SU-DHL-6 (cell line): ENCODE data around the gene STK39.

ENCODE experiments used
- H2AFZ ChIP-seq: fragments of 200-600 bp; sonication (generic); 2 replicates; pipeline ENCODE4 v1.6.1; 2014; ENCODE audit warnings: low read depth, mild to moderate bottlenecking, moderate library complexity, mixed read lengths, antibody characterized with exemption, low read length; ENCODE audit not compliant: severe bottlenecking
- H3F3A ChIP-seq: fragments of 200-600 bp; shearing (Covaris generic); 2 replicates; pipeline ENCODE4 v1.6.0; 2016; ENCODE audit warnings: antibody characterized with exemption, mild to moderate bottlenecking; ENCODE audit not compliant: insufficient read depth
- H3K27ac ChIP-seq: fragments of 200-600 bp; sonication (generic); 2 replicates; pipeline ENCODE4 v1.5.1; 2016; ENCODE audit warnings: low read depth, mild to moderate bottlenecking, low read length, moderate library complexity, mixed read lengths
- H3K27me3 ChIP-seq: fragments of 200-600 bp; sonication (generic), shearing (Covaris generic); 2 replicates; pipeline ENCODE4 v1.6.0; 2014; ENCODE audit warnings: mild to moderate bottlenecking, low read length
- H3K36me3 ChIP-seq: fragments of 200-600 bp; sonication (generic); 2 replicates; pipeline ENCODE4 v1.6.1; 2014; ENCODE audit warnings: mild to moderate bottlenecking, low read length, mixed read lengths
- H3K4me2 ChIP-seq: fragments of 300-600, 200-600 bp; shearing (Covaris generic), sonication (generic); 2 replicates; pipeline ENCODE4 v1.6.0; 2014; ENCODE audit warnings: low read length, low read depth, mild to moderate bottlenecking; ENCODE audit not compliant: poor library complexity, severe bottlenecking
- H3K4me3 ChIP-seq: fragments of 200-600 bp; sonication (generic); 2 replicates; pipeline ENCODE4 v1.5.1; 2014; ENCODE audit warnings: antibody characterized with exemption, low read length, mild to moderate bottlenecking, mixed read lengths; ENCODE audit not compliant: insufficient read depth, poor library complexity, severe bottlenecking
- H3K79me2 ChIP-seq: fragments of 200-600 bp; sonication (generic); 2 replicates; pipeline ENCODE4 v1.6.1; 2014; ENCODE audit warnings: mild to moderate bottlenecking, low read length, moderate library complexity; ENCODE audit not compliant: insufficient read depth
- H3K9ac ChIP-seq: fragments of 200-600 bp; sonication (generic); 2 replicates; pipeline ENCODE4 v1.7.0; 2014; ENCODE audit warnings: mild to moderate bottlenecking, low read length
- H3K9me2 ChIP-seq: fragments of 200-600 bp; sonication (generic); replicated peaks from 2 replicates; pipeline ENCODE4 v1.6.1; 2014; ENCODE audit warnings: low read length; ENCODE audit not compliant: insufficient read depth
- H3K9me3 ChIP-seq: fragments of 200-600 bp; sonication (generic); 2 replicates; pipeline ENCODE4 v1.6.1; 2014; ENCODE audit warnings: low read length, mixed read lengths; ENCODE audit not compliant: insufficient read depth
- H4K20me1 ChIP-seq: fragments of 200-600 bp; sonication (generic); 2 replicates; pipeline ENCODE4 v1.6.1; 2014; ENCODE audit warnings: low read depth, mild to moderate bottlenecking, antibody characterized with exemption, low read length, moderate library complexity, mixed read lengths
- CTCF ChIP-seq: fragments of 200-600 bp; sonication (generic); IDR thresholded peaks from one replicate; pipeline ENCODE4 v1.5.1; 2017; ENCODE audit warnings: antibody characterized with exemption, mild to moderate bottlenecking, low read length, moderate library complexity; ENCODE audit not compliant: insufficient read depth, poor library complexity, severe bottlenecking
- EZH2phosphoT487 ChIP-seq: fragments of 200-600 bp; sonication (generic), shearing (Covaris generic); conservative IDR thresholded peaks from 2 replicates; pipeline ENCODE4 v1.6.1; 2018; ENCODE audit warnings: mild to moderate bottlenecking, antibody characterized with exemption, low read length, moderate library complexity, mixed read lengths

Gene STK39

GRCh38 chr2:167964650-167965413 lies 282.6 kb downstream of the STK39 start:
- Histone ChIP-seq H3K9ac (no peak overlapping the region), H2AFZ (no peak overlapping the region), H3K79me2 (no peaks in the 10 kb centered on the region), H4K20me1 (no peaks in the 10 kb centered on the region), H3K27me3 (no peaks in the 10 kb centered on the region), H3F3A (no peaks in the 10 kb centered on the region), H3K36me3 (no peaks in the 10 kb centered on the region), H3K27ac (no peak overlapping the region), H3K9me2 (no peaks in the 10 kb centered on the region), H3K4me2 (no peak overlapping the region), H3K9me3 (no peaks in the 10 kb centered on the region), H3K4me3 (no peak overlapping the region)
- TF ChIP-seq EZH2phosphoT487, result no peak
- TF ChIP-seq CTCF, result peak; percentile 26

- no peaks in the 10 kb centered on the region for H4K20me1 ChIP-seq
- no peaks in the 10 kb centered on the region for H3K27me3 ChIP-seq
- H2AFZ ChIP-seq, result no peak overlapping the region
- no peaks in the 10 kb centered on the region for H3K9me2 ChIP-seq
- H3K36me3 ChIP-seq, result no peaks in the 10 kb centered on the region
- no peak overlapping the region for H3K27ac ChIP-seq
- H3K9me3 ChIP-seq, result no peaks in the 10 kb centered on the region
- TF ChIP-seq EZH2phosphoT487, result no peak
- no peak for TF ChIP-seq CTCF
- H3K79me2 ChIP-seq, result no peaks in the 10 kb centered on the region
- no peak overlapping the region for H3K4me2 ChIP-seq
- H3F3A ChIP-seq, result no peaks in the 10 kb centered on the region
- no peak overlapping the region for H3K9ac ChIP-seq
- no peak overlapping the region for H3K4me3 ChIP-seq
Observed at GRCh38 chr2:167963899-167964649, 283.3 kb downstream of the STK39 start.

GRCh38 chr2:167962436-167963226 lies 284.8 kb downstream of the STK39 start:
- Histone ChIP-seq H3K27ac (no peak overlapping the region), H2AFZ (no peak overlapping the region), H3K9ac (no peak overlapping the region), H3K9me2 (no peaks in the 10 kb centered on the region), H3K4me2 (no peak overlapping the region), H3K27me3 (no peaks in the 10 kb centered on the region), H3F3A (no peaks in the 10 kb centered on the region), H3K9me3 (no peaks in the 10 kb centered on the region), H3K36me3 (no peaks in the 10 kb centered on the region), H4K20me1 (no peaks in the 10 kb centered on the region), H3K79me2 (no peaks in the 10 kb centered on the region), H3K4me3 (no peak overlapping the region)
- TF ChIP-seq EZH2phosphoT487, result no peak
- no peak for TF ChIP-seq CTCF
